Activated CD4-positive, alpha-beta T cell treated with anti-CD3 and anti-CD28 coated beads, Interleukin-2, amount 50 U/mL, for 24 hours (primary cell): ENCODE results near the gene NCKIPSD.

Experiments used
- DNase-seq, 2 donors: peaks; one replicate each; pipeline ENCODE4 v3.0.0-alpha.2; 2020; ENCODE audit warnings: low read depth in 1 of 2, low spot score in 1 of 2

The NCKIPSD gene

GRCh38 chr3:48625600-48625999 lies 60.1 kb downstream of the NCKIPSD start:
- no peak for DNase-seq

- no peak for DNase-seq
Observed at GRCh38 chr3:48624767-48625166, 60.9 kb downstream of the NCKIPSD start.

GRCh38 chr3:48623851-48624547 lies 61.7 kb downstream of the NCKIPSD start:
- DNase-seq = no peak
